SK-N-MC (cell line): ENCODE data around the gene IFTAP.

Experiments
- EZH2 ChIP-seq: fragments of 200-600 bp; sonication (generic); IDR thresholded peaks from one replicate; pipeline ENCODE4 v1.6.1; 2017; ENCODE audit warnings: antibody characterized with exemption
- POLR2AphosphoS5 ChIP-seq: IDR thresholded peaks from 2 replicates; pipeline ENCODE4 v1.6.1; 2012; ENCODE audit warnings: mild to moderate bottlenecking, low read depth, low read length, borderline replicate concordance

GRCh38 chr11:36567694-36568093 lies 26.6 kb upstream of the IFTAP start, which contains the start of gene RAG1:
- TF ChIP-seq EZH2: no peak
- TF ChIP-seq POLR2AphosphoS5: no peak
